Ishikawa (cell line): ENCODE measurements around the gene C10orf105.

ENCODE experiments used
- CEBPB ChIP-seq: IDR thresholded peaks from 2 replicates; pipeline ENCODE4 v1.6.1; 2012
- CREB1 ChIP-seq: IDR thresholded peaks from 2 replicates; pipeline ENCODE4 v1.6.1; 2012; ENCODE audit warnings: low read depth
- EGR1 ChIP-seq: IDR thresholded peaks from 2 replicates; pipeline ENCODE4 v1.6.1; 2012
- EP300 ChIP-seq: IDR thresholded peaks from 2 replicates; pipeline ENCODE4 v1.6.1; 2012; ENCODE audit warnings: borderline replicate concordance
- FOXM1 ChIP-seq: IDR thresholded peaks from 2 replicates; pipeline ENCODE4 v1.6.1; 2012; ENCODE audit warnings: low read depth, borderline replicate concordance
- NFIC ChIP-seq: IDR thresholded peaks from 2 replicates; pipeline ENCODE4 v1.6.1; 2012
- RAD21 ChIP-seq: IDR thresholded peaks from 2 replicates; pipeline ENCODE4 v1.6.1; 2012; ENCODE audit warnings: low read depth
- TAF1 ChIP-seq: IDR thresholded peaks from 2 replicates; pipeline ENCODE4 v1.6.1; 2012; ENCODE audit warnings: low read depth, mild to moderate bottlenecking
- TCF12 ChIP-seq: IDR thresholded peaks from 2 replicates; pipeline ENCODE4 v1.6.1; 2012; ENCODE audit warnings: low read depth
- TEAD4 ChIP-seq: IDR thresholded peaks from 2 replicates; pipeline ENCODE4 v1.6.1; 2012
- YY1 ChIP-seq: IDR thresholded peaks from 2 replicates; pipeline ENCODE4 v1.6.1; 2012; ENCODE audit warnings: low read depth
- ZBTB7A ChIP-seq: IDR thresholded peaks from 2 replicates; pipeline ENCODE4 v1.6.1; 2012; ENCODE audit warnings: low read depth
- TF ChIP-seq, protein P1 (sequence below): IDR thresholded peaks from 2 replicates; pipeline ENCODE4 v1.6.1; 2012
- TF ChIP-seq, protein P2 (sequence below): IDR thresholded peaks from 2 replicates; pipeline ENCODE4 v1.6.1; 2012
- TF ChIP-seq, protein P3 (sequence below): IDR thresholded peaks from 2 replicates; pipeline ENCODE4 v1.6.1; 2012; ENCODE audit warnings: low read depth, mild to moderate bottlenecking

Gene C10orf105

DNA sequence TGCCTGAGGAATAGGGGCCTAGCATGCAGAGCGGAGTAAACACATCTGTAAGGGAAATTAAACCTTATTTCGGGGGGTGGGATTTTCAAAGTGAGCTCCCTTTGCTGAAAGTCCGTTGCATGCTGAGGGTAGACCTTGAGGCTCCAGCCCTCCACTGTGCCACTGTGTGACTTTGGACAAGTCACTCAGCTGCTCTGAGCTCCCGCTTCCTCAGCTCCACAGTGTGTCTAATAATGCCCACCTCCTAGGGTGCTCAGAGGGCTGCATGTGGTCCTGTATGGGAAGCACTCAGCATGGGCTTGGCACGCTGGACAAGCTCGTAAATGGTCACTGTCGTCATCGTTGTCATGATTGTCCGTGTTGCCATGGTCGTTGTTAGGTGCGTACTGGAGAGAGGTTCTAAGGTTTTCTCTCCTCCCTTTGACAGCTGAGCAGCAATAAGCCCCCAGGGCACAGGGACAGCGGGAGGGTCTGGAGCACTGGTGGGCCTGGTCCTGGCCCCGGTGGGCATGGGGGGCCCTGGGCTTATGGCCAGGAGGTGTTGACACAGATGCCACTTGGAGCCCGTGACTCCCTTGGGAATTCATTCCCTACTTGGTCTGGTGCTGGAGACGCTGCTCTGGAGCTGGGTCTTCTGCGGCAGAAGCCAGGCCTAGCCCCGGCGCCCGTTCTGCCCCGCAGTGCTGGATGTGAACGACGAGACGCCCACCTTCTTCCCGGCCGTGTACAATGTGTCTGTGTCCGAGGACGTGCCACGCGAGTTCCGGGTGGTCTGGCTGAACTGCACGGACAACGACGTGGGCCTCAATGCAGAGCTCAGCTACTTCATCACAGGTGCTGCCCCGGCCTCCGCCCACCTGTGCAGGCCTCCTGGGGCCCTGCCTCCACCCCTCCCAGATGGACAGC is 13.1 kb downstream of the C10orf105 start:
- no peak for TF ChIP-seq CREB1

DNA sequence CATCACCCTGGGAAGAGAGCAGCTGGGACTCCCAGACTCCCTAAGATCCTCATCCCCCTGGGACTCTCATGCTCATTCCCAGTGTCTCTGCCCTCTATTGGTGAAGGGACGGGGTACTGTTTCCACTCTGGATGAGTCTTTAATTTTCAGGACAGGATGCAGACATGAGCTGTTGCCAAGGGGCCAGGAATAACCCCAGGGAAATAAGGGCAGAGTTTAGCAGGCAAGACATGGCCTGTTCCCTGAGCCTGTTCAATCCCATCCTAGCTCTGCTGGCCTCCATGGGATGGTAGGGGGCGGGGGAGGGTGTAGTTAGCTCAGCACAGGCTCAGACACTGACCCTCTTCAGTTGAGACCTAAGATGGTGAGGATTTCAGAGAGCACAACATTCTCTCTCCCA is 14.0 kb downstream of the C10orf105 start:
- TF ChIP-seq TCF12 (no peak), FOXM1 (no peak), NFIC (no peak)

DNA sequence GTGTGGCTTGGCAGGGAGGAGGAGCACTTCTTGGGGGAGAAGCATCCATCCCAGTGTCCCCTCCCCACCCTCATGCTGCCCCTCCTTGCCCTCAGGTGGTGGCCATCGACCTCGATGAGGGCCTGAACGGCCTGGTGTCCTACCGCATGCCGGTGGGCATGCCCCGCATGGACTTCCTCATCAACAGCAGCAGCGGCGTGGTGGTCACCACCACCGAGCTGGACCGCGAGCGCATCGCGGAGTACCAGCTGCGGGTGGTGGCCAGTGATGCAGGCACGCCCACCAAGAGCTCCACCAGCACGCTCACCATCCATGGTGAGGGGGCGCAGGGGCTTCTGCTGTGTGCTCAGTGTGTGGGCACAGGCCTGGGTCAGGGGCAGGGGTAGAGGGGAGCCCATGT is 14.8 kb downstream of the C10orf105 start:
- TF ChIP-seq NFIC, result no peak
- TF ChIP-seq, protein P1, sequence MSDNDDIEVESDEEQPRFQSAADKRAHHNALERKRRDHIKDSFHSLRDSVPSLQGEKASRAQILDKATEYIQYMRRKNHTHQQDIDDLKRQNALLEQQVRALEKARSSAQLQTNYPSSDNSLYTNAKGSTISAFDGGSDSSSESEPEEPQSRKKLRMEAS, result no peak
- TF ChIP-seq EP300, result no peak
- no peak for TF ChIP-seq EGR1
- no peak for TF ChIP-seq TEAD4
- TF ChIP-seq TAF1, result no peak
- TF ChIP-seq, protein P2, sequence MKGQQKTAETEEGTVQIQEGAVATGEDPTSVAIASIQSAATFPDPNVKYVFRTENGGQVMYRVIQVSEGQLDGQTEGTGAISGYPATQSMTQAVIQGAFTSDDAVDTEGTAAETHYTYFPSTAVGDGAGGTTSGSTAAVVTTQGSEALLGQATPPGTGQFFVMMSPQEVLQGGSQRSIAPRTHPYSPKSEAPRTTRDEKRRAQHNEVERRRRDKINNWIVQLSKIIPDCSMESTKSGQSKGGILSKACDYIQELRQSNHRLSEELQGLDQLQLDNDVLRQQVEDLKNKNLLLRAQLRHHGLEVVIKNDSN, result no peak
- TF ChIP-seq, protein P3, sequence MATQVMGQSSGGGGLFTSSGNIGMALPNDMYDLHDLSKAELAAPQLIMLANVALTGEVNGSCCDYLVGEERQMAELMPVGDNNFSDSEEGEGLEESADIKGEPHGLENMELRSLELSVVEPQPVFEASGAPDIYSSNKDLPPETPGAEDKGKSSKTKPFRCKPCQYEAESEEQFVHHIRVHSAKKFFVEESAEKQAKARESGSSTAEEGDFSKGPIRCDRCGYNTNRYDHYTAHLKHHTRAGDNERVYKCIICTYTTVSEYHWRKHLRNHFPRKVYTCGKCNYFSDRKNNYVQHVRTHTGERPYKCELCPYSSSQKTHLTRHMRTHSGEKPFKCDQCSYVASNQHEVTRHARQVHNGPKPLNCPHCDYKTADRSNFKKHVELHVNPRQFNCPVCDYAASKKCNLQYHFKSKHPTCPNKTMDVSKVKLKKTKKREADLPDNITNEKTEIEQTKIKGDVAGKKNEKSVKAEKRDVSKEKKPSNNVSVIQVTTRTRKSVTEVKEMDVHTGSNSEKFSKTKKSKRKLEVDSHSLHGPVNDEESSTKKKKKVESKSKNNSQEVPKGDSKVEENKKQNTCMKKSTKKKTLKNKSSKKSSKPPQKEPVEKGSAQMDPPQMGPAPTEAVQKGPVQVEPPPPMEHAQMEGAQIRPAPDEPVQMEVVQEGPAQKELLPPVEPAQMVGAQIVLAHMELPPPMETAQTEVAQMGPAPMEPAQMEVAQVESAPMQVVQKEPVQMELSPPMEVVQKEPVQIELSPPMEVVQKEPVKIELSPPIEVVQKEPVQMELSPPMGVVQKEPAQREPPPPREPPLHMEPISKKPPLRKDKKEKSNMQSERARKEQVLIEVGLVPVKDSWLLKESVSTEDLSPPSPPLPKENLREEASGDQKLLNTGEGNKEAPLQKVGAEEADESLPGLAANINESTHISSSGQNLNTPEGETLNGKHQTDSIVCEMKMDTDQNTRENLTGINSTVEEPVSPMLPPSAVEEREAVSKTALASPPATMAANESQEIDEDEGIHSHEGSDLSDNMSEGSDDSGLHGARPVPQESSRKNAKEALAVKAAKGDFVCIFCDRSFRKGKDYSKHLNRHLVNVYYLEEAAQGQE, result no peak
- TF ChIP-seq CREB1, result no peak
- no peak for TF ChIP-seq TCF12
- no peak for TF ChIP-seq RAD21
- no peak for TF ChIP-seq FOXM1
- TF ChIP-seq YY1, result no peak
- no peak for TF ChIP-seq CEBPB
- TF ChIP-seq ZBTB7A, result no peak

DNA sequence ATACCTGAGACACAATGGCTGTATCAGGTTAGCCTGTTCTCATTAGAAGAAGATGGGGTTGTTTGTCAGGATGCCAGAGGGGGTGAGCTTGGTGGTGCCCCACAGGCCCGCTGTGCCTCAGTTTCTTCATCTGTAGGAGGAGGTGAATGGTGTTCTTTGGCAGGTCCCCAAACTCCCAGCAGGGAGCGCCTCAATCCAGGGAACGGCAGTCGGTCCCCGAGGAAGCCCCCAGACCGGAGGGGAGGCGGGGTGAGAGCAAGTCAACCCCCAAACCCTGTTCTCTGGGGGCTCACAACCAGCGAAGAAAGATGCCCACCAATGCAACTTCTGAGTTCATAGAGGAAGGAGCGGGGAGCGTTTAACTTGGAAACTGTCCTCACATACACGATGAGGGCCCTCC is 16.0 kb downstream of the C10orf105 start:
- TF ChIP-seq TCF12, result no peak

DNA sequence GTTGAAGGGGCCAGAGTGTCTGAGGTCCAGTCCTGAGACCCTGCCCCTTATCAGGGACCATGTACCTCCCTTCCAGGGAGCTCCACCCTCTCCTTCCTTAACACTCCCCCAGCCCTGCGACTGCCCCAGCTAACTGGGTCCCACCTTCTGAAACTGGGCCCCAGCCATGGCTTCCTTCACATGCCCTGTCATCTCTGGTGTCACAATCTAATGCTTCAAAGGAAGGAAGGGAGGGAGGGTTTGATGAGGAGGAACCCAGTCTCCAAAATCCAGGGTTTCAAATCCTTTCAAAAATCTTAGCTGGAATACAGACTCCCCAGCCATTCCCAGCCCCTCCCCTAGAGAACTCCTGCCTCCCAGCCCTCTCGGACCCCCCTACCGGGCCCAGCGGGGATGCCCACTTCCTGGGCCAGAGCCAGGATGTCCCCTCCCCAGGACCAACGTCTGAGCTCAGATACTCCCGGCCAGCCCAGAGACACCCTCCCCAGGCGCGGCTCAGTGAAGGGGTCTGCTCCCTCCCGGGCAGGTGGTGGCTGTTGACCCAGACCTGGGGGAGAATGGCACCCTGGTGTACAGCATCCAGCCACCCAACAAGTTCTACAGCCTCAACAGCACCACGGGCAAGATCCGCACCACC is 18.0 kb downstream of the C10orf105 start:
- TF ChIP-seq, protein P1, result no peak
- TF ChIP-seq EP300 (no peak), TCF12 (no peak), ZBTB7A (no peak), CREB1 (no peak), YY1 (no peak), RAD21 (no peak), EGR1 (no peak)
- TF ChIP-seq, protein P3, result no peak

DNA sequence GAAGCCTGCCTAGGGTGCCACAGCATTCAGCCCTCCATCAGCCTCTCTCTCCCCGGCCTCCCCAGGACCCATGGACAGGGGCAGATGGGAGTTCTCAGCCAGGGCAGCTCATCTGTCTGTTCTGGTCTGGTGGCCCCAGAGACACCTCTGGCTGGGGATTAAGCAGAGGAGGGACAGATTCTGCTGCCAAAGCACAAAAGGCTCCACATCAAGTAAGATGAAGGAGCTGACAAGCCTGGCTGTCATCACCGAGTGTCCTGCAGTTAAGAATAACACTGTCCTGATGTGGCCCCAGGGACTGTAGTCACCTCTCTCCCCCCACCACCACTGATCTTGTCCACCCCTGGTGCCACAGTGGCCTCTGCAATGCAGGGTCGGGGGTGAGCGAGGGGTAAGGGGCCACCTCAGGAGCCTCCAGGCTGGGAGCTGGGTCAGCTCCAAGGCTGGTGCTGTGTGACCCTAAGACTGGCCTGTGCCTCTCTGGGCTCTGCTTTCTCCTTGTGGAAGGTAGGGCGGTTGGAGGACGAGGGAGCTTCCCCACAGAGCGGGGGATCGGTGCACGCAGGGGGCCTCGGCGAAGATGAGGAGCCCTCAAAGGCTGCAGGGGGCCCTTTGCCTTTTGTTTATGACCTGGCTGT is 18.7 kb downstream of the C10orf105 start:
- TF ChIP-seq NFIC (no peak), FOXM1 (no peak), CREB1 (no peak), CEBPB (no peak), EP300 (no peak), YY1 (no peak), ZBTB7A (no peak), TCF12 (no peak), EGR1 (no peak), TEAD4 (no peak), RAD21 (no peak), TAF1 (no peak)
- TF ChIP-seq, protein P3, result no peak
- TF ChIP-seq, protein P2, result no peak
- TF ChIP-seq, protein P1, result no peak
